ENCODE results near the gene PDPK1.
A peak's percentile ranks its signal among the peaks of the same experiment; 100 is the strongest.

PDPK1 gene
- 45.9 to 52.2 (median 49.1) reads per million in 4 donors for total RNA-seq

DNA sequence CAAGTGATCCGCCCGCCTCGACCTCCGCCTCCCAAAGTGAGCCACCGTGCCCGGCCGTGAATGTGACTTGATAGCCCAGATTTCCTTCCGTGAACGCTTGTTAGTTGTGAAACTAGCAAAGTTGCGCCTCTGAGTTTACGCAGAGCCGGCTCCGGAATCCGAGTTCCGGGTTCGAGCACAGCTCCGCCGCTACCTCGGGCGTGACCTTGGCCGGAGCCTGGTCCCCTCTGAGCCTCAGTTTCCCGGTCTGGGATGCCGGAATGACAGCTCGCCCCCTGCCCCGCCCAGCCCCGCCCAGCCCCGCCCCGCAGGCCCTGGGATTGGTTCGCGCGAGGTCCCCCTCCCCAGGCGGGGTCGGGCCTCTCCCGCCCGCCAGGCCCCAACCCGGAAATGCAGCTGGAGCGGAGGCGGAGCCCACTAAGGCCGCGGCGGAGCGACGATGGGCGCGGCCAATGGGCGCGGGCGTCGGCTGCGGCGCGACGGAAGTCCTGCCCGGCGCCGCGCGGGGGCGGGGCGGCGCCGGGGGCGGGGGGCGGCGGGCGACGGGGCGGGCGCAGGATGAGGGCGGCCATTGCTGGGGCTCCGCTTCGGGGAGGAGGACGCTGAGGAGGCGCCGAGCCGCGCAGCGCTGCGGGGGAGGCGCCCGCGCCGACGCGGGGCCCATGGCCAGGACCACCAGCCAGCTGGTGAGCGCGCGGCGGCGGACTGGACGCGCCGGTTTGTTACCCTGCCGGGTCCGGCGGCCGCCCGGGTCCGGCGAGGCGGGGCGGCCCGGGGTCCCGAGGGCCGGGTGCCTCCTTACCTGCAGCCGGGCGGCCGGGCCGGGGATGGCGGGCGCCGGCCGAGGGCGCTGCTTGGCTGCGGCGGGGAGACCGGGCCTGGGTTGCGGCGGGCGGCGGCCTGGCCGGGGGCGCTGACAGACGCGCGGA, at the start of gene PDPK1:
TSS of gene PDPK1 (plus strand) at position 571 of the 929 bp plus-strand sequence. CDS start at position 663, 92 bp downstream.
- peak; percentile 87 to 97 (median 91) for DNase-seq

- DNase-seq, result no peak
Measured at GRCh38 chr16:2489581-2489980, 48.2 kb upstream of the PDPK1 start.

DNA sequence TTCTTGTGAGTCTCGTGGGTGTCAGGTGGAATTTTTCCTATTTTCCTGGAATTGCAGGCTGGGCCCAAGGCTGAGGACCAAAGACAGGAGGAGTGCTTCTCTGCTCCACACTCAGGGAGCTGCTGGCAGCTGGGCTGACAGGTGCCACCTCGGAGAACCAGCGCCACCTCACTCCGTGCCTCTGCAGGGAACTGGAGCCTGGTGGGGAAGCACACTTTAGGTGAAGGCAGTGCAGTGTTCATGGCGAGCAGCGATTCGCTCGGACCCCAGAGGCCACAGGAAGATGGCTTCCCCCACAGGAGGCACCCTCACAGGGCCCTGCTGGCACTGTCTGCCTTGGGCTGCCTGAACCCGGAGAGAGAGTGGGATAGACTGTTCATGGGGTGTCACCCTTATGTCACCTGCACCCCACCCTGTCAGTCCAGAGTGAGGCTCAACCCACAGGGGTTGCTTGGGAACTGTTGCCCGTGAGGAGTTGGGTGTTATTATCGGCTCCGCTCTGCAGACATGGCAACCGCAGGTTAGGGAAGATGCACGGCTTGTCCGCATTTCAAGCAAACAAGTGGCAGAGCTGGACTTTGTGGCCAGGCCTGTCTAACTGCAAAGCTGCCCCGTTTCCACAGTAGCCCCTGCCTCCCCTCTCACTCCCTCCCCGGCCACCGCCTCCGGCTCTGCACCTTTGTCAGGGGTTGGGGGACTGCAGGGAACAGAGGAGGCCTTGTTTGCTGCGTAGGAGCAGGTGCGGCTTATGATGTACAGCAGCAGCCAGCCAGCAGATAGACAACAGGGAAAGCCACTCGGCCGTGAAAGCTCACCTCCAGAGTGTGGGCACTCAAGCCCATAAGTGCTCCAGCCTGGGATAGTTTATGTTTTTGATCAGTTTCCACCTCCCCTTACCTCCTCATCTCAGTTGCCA, 47.4 kb upstream of the PDPK1 start:
- no peak for DNase-seq

- no peak for DNase-seq
Measured at GRCh38 chr16:2492292-2492691, 45.5 kb upstream of the PDPK1 start.

DNA sequence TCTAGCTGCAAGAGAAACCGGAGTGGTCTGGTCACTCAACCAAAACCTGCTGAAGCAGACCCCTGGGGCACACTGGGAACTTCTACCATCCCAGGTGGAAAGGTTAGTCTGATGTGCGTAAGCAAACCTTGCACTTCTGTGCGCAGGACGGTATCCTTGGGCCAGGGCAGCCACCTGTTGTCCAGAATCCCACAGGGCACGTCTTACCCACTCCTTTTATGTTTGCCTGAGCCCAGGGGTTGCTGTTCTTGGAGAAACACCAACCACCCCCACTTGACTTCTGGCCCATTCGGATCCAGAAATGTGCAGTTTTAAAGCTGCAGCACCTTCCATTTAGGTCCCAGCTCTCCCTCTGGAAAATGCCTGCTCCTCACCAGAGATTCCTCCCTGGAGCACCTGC, 44.2 kb upstream of the PDPK1 start:
- no peak for DNase-seq

DNA sequence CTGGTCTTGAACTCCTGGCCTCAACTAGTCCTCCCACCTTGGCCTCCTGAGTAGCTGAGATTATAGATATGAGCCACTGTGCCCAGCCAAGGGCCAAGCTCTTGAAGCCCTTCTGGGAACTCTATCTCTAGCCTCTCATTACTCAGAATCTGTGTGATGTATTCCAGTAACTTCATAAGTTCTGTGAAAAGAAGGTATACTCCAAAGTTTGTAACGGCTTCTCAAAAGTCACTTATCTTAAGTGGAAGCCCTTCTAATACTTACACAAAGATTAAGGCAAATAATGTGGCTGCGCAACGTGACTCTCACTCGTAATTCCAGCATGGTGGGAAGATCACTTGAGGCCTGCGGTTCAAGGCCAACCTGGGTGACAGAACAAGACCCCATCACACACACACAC, 43.2 kb upstream of the PDPK1 start:
- DNase-seq, result no peak

GRCh38 chr16:2495041-2495440, 42.8 kb upstream of the PDPK1 start:
- DNase-seq, result no peak

- DNase-seq, result no peak
Measured at GRCh38 chr16:2496223-2497115, 41.4 kb upstream of the PDPK1 start.

- DNase-seq, result no peak
Measured at GRCh38 chr16:2497116-2497630, 40.6 kb upstream of the PDPK1 start.

GRCh38 chr16:2497695-2498484, 39.9 kb upstream of the PDPK1 start:
- DNase-seq, result no peak

DNA sequence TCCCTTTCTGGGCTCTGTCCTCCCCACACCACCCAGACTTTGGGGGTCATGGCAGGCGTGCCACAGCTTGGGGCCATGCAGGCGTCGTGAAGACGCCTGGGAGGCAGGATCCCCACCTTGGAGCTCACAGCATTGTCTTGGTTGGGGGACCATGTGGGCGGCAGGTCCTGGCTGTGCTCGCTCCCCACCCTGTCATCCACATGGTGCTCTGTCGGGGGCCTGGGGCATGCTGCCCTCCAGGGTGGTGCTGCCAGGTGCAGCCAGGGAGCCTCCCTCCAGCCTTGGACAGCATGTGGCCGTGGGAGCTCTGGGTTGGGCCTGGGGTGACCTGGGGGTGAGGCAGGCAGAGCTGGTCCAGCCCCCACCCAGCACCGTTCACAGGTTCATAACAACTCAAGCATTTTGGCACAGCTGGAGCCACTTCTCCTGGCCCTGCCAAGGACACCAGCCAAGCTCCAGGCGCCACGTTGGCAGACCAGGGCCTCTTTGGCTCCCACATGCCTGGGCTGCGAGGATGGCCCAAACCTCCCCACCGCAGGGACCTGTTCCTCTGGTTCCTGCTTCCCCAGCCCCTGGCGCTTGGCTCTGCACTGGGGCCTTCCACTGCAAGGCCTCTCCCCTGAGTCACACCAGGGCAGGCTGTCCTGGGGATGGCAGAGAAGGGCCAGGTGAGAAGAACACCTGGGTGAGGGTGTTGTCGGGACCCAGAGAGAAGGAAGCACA, 39.1 kb upstream of the PDPK1 start:
- DNase-seq, result no peak

- DNase-seq, result no peak
Measured at GRCh38 chr16:2499454-2499853, 38.4 kb upstream of the PDPK1 start.

- DNase-seq, result no peak
Measured at GRCh38 chr16:2499890-2500429, 37.9 kb upstream of the PDPK1 start.

DNA sequence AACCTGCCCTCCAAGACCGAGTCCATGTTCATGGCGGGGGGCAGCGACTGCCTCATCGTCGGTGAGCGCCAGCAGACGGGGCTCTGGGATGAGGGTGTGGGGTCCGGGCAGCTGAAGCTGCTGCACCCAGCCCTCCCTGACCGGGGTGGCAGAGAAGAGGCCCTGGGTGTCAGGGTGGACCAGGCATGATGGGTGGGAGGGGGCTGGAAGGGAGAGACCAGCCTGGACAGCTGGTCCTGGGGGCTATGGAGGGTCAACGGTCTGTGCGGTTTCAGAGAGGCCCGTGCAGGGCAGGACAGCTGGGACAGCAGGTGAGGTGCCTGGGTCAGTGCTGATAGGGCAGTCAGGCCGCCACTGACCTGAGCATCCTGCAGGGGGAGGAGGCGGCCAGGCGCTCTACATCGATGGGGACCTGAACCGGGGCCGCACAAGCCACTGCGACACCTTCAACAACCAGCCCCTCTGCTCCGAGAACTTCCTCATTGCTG, 37.3 kb upstream of the PDPK1 start:
- no peak for DNase-seq

DNA sequence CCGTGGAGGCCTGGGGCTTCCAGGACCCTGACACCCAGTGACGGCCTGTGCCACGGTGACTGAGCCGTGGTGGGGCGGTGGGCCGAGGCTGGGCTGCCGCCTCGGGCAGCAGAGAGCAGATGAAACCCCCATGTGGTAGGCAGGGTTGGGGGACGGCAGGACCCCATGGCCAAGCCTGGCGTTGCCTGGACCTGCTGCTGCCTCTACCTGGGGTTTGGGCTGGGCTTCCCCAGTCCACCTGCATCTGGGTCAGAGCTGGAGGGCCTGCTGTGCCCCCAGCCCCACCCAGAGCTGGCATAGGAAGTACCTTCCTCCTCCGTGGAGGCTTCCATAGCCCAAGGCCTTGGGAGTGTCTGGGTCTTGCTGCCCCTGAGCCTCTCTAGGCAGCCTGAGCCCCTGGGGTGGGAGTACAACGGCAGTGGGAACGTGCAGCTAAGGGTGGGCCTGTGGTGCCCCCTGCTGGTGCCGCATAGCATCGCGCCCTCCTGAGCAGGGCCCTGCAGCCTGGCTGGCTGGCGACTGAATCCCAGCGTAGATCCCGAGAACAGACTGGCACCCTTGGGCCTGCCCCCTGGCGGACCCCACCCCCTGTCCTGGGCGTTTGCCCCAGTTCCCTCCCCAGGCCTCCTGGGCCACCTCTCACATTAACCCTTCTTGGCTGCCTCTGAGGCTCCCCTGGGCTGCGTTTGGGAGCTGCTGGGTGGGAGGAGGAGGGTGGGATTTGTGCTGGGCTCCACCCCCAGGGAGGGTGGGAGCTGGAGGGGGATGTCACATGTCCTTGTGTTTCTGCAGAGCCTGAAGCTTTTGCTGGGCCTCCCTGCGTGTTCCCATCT, 36.7 kb upstream of the PDPK1 start:
- DNase-seq, result peak; percentile 52 to 76 (median 71)

DNA sequence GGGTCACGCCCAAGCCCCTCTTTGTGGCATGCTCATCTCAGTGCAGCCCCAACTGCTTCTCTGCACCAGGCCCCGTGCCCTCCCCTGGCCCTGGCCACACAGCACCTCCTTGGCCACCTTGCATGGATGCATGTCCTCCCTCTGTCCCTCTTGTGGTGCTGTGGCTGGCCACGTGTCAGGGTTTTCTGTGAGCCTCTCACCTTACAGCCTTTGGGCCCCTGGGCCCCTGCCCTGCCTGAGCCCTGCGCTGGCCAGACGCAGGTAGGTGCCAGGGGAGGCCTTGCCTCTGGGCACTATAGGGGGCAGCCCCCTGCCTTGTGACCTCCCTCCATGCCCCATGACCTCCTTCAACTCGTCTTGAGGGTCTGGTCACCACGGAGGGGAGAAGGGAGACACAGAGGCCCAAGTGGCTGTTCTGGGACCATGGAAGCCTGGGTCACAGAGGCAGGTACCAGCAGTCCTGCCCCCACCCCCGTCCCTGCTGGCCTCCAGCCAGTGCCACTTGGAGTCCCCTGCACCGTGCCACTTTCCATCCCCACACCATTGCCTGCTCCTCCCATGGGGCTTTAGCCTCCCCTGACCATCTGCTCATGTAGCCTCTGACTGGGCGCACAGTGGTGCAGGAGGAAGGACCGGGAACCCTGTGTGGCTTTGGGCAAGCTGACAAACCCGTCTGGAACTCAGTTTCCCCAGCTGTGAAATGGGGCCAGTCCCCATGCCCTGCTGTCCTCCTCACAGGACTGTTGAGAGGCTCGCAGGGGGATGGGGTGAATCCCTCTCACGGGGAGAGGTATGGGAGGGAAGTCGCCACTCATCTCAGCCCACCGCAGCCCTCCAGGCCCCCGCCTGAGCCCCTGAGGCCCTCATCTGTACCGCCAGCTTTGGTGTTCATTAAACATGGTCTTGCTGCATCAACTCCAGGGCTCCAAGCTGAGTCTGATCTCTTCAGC, 35.6 kb upstream of the PDPK1 start:
- DNase-seq, result no peak

DNA sequence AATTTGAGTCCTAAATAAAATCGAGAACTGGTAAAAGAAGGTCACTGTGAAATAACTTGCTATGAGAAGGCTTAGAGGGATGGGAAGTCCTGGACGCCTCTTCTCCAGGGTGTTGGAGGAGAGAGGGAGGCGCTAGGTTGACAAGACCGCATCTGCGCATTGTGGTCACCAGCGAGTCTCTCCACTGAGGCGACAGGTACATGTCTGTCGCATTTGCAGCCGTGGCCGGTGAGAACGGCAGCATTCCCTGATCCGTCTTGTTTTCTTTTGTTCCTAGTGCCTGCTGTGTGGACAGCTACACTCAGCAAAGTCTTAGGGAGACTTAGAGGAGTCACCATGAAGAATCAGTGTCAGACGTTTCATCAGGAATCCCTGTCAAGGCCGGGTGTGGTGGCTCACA, 32.1 kb upstream of the PDPK1 start:
- DNase-seq, result no peak
